ENCODE measurements around the gene PPP6R2. TPM values are rescaled to one million over a fixed set of nuclear protein-coding genes. Genes with fewer than 3 reads are reported as not detected.

PPP6R2 gene
- total and polyA plus RNA-seq, 2 donors = 45.4 to 45.7 TPM

DNA sequence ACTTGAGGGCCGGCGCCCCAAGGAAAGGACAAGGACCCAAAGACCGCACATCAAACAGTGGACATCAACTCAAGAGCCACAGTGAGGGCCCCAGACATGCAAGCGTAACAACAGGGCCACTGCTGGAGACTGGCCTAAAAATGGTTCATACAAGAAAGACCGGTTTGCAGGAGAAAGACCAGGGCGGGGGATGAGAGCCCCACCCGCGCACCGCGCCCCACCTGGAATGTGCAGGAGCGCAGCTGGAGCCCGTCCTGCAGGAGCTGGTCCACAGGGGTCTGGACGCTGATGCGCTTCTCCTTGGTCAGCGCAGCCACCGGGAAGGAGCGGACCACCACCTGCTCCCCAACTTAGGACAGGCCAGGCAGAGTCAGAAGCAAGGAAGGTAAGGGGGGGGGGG is 117.8 kb downstream of the PPP6R2 start:
- Histone ChIP-seq H3K4me3 (ENCODE audit: low read length in 2 of 2) (no peak overlapping the region), H3K9me3 (ENCODE audit: control insufficient read depth in 2 of 2, insufficient read depth in 1 of 2, low read length in 1 of 2) (no peaks in the 10 kb centered on the region), H3K4me1 (ENCODE audit: control insufficient read depth in 2 of 2, insufficient read depth in 2 of 2, low read length in 2 of 2) (no peaks in the 10 kb centered on the region), H3K27ac (ENCODE audit: low read depth in 1 of 2, low read length in 1 of 2) (no peak overlapping the region), H3K36me3 (ENCODE audit: control insufficient read depth in 2 of 2, insufficient read depth in 2 of 2, low read length in 1 of 2) (peaks cover 97 to 100% of the 10 kb centered on the region in 2 donors), H3K27me3 (ENCODE audit: control insufficient read depth in 2 of 2, insufficient read depth in 1 of 2, low read length in 1 of 2) (no peaks in the 10 kb centered on the region)
- no peak for DNase-seq (ENCODE audit: low read depth in 6 of 9, low spot score in 9 of 9)
- 96% methylated on average over 17 of the region's 17 CpGs for WGBS

GRCh38 chr22:50461536-50461935 is 118.4 kb downstream of the PPP6R2 start:
- Histone ChIP-seq H3K4me3 (ENCODE audit: low read length in 2 of 2) (no peak overlapping the region), H3K27me3 (ENCODE audit: control insufficient read depth in 2 of 2, insufficient read depth in 1 of 2, low read length in 1 of 2) (no peaks in the 10 kb centered on the region), H3K9me3 (ENCODE audit: control insufficient read depth in 2 of 2, insufficient read depth in 1 of 2, low read length in 1 of 2) (no peaks in the 10 kb centered on the region), H3K4me1 (ENCODE audit: control insufficient read depth in 2 of 2, insufficient read depth in 2 of 2, low read length in 2 of 2) (peaks cover 0 to 3% of the 10 kb centered on the region in 2 donors), H3K27ac (ENCODE audit: low read depth in 1 of 2, low read length in 1 of 2) (no peak overlapping the region), H3K36me3 (ENCODE audit: control insufficient read depth in 2 of 2, insufficient read depth in 2 of 2, low read length in 1 of 2) (peaks cover 98 to 100% of the 10 kb centered on the region in 2 donors)
- WGBS = 98% methylated on average over 26 of the region's 26 CpGs
- DNase-seq (ENCODE audit: low read depth in 6 of 9, low spot score in 9 of 9) = no peak

GRCh38 chr22:50461979-50462540 is 118.9 kb downstream of the PPP6R2 start:
- H3K27ac ChIP-seq (ENCODE audit: low read depth in 1 of 2, low read length in 1 of 2) = no peak overlapping the region
- 98% methylated on average over 30 of the region's 30 CpGs for WGBS

GRCh38 chr22:50463188-50463900 is 120.2 kb downstream of the PPP6R2 start:
- H3K36me3 ChIP-seq (ENCODE audit: control insufficient read depth in 2 of 2, insufficient read depth in 2 of 2, low read length in 1 of 2) = peaks cover 97 to 99% of the 10 kb centered on the region in 2 donors
- DNase-seq (ENCODE audit: low read depth in 6 of 9, low spot score in 9 of 9) = no peak
- peaks cover 10 to 21% of the 10 kb centered on the region in 2 donors for H3K4me1 ChIP-seq (ENCODE audit: control insufficient read depth in 2 of 2, insufficient read depth in 2 of 2, low read length in 2 of 2)
- no peak overlapping the region for H3K27ac ChIP-seq (ENCODE audit: low read depth in 1 of 2, low read length in 1 of 2)
- H3K9me3 ChIP-seq (ENCODE audit: control insufficient read depth in 2 of 2, insufficient read depth in 1 of 2, low read length in 1 of 2) = no peaks in the 10 kb centered on the region
- 98% methylated on average over 28 of the region's 28 CpGs for WGBS
- H3K4me3 ChIP-seq (ENCODE audit: low read length in 2 of 2) = no peak overlapping the region
- no peaks in the 10 kb centered on the region for H3K27me3 ChIP-seq (ENCODE audit: control insufficient read depth in 2 of 2, insufficient read depth in 1 of 2, low read length in 1 of 2)

More at GRCh38 chr22:50461979-50462540, 118.9 kb downstream of the PPP6R2 start:
- peaks cover 98 to 100% of the 10 kb centered on the region in 2 donors for H3K36me3 ChIP-seq (ENCODE audit: control insufficient read depth in 2 of 2, insufficient read depth in 2 of 2, low read length in 1 of 2)
- H3K4me1 ChIP-seq (ENCODE audit: control insufficient read depth in 2 of 2, insufficient read depth in 2 of 2, low read length in 2 of 2) = peaks cover 0 to 8% of the 10 kb centered on the region in 2 donors
- H3K9me3 ChIP-seq (ENCODE audit: control insufficient read depth in 2 of 2, insufficient read depth in 1 of 2, low read length in 1 of 2) = no peaks in the 10 kb centered on the region
- no peak overlapping the region for H3K4me3 ChIP-seq (ENCODE audit: low read length in 2 of 2)
- DNase-seq (ENCODE audit: low read depth in 6 of 9, low spot score in 9 of 9) = no peak
- no peaks in the 10 kb centered on the region for H3K27me3 ChIP-seq (ENCODE audit: control insufficient read depth in 2 of 2, insufficient read depth in 1 of 2, low read length in 1 of 2)

- H3K4me3 ChIP-seq (ENCODE audit: low read length in 2 of 2) = no peak overlapping the region
- H3K9me3 ChIP-seq (ENCODE audit: control insufficient read depth in 2 of 2, insufficient read depth in 1 of 2, low read length in 1 of 2) = no peaks in the 10 kb centered on the region
- DNase-seq (ENCODE audit: low read depth in 6 of 9, low spot score in 9 of 9) = no peak
- H3K4me1 ChIP-seq (ENCODE audit: control insufficient read depth in 2 of 2, insufficient read depth in 2 of 2, low read length in 2 of 2) = peaks cover 20 to 32% of the 10 kb centered on the region in 2 donors
- peaks cover 86 to 88% of the 10 kb centered on the region in 2 donors for H3K36me3 ChIP-seq (ENCODE audit: control insufficient read depth in 2 of 2, insufficient read depth in 2 of 2, low read length in 1 of 2)
- 94% methylated on average over 24 of the region's 24 CpGs for WGBS
- H3K27ac ChIP-seq (ENCODE audit: low read depth in 1 of 2, low read length in 1 of 2) = no peak overlapping the region
- no peaks in the 10 kb centered on the region for H3K27me3 ChIP-seq (ENCODE audit: control insufficient read depth in 2 of 2, insufficient read depth in 1 of 2, low read length in 1 of 2)
Measured at GRCh38 chr22:50464451-50464850, 121.3 kb downstream of the PPP6R2 start.

GRCh38 chr22:50465066-50465930 is 122.2 kb downstream of the PPP6R2 start:
- Histone ChIP-seq H3K4me3 (ENCODE audit: low read length in 2 of 2) (no peak overlapping the region), H3K36me3 (ENCODE audit: control insufficient read depth in 2 of 2, insufficient read depth in 2 of 2, low read length in 1 of 2) (peaks cover 77 to 79% of the 10 kb centered on the region in 2 donors), H3K27ac (ENCODE audit: low read depth in 1 of 2, low read length in 1 of 2) (no peak overlapping the region), H3K4me1 (ENCODE audit: control insufficient read depth in 2 of 2, insufficient read depth in 2 of 2, low read length in 2 of 2) (peaks cover 22 to 41% of the 10 kb centered on the region in 2 donors), H3K27me3 (ENCODE audit: control insufficient read depth in 2 of 2, insufficient read depth in 1 of 2, low read length in 1 of 2) (no peaks in the 10 kb centered on the region), H3K9me3 (ENCODE audit: control insufficient read depth in 2 of 2, insufficient read depth in 1 of 2, low read length in 1 of 2) (peaks cover 0 to 3% of the 10 kb centered on the region in 2 donors)
- WGBS = 97% methylated on average over 30 of the region's 30 CpGs
- DNase-seq (ENCODE audit: low read depth in 6 of 9, low spot score in 9 of 9) = no peak

DNA sequence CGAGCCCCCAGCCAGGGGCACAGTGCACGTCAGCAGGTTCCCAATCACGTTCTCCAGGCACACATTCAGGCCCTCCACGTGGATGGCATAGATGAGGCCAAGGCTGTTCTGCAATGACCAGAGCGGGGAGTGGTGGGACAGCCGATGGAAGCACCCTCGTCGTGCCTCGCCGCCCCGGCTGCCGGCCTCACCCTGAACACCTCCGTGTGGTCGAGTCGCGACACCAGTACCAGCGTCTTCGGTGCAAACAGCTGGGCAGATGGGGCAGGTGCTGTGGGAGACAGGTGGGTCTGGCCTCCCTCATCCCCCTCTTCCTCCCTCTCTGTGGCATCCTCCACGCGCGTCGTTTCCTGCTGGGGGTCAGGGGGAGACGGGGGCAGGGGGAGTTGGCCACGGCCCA is 124.2 kb downstream of the PPP6R2 start:
- peak overlapping the region in 1 of 2 donors; percentile 54 for H3K27ac ChIP-seq (ENCODE audit: low read depth in 1 of 2, low read length in 1 of 2)
- no peaks in the 10 kb centered on the region for H3K27me3 ChIP-seq (ENCODE audit: control insufficient read depth in 2 of 2, insufficient read depth in 1 of 2, low read length in 1 of 2)
- H3K4me1 ChIP-seq (ENCODE audit: control insufficient read depth in 2 of 2, insufficient read depth in 2 of 2, low read length in 2 of 2) = peaks cover 42 to 61% of the 10 kb centered on the region in 2 donors
- WGBS = 44% methylated on average over 24 of the region's 24 CpGs
- no peak for DNase-seq (ENCODE audit: low read depth in 6 of 9, low spot score in 9 of 9)
- peaks cover 59 to 60% of the 10 kb centered on the region in 2 donors for H3K36me3 ChIP-seq (ENCODE audit: control insufficient read depth in 2 of 2, insufficient read depth in 2 of 2, low read length in 1 of 2)
- peaks cover 0 to 6% of the 10 kb centered on the region in 2 donors for H3K9me3 ChIP-seq (ENCODE audit: control insufficient read depth in 2 of 2, insufficient read depth in 1 of 2, low read length in 1 of 2)
- H3K4me3 ChIP-seq (ENCODE audit: low read length in 2 of 2) = no peak overlapping the region

DNA sequence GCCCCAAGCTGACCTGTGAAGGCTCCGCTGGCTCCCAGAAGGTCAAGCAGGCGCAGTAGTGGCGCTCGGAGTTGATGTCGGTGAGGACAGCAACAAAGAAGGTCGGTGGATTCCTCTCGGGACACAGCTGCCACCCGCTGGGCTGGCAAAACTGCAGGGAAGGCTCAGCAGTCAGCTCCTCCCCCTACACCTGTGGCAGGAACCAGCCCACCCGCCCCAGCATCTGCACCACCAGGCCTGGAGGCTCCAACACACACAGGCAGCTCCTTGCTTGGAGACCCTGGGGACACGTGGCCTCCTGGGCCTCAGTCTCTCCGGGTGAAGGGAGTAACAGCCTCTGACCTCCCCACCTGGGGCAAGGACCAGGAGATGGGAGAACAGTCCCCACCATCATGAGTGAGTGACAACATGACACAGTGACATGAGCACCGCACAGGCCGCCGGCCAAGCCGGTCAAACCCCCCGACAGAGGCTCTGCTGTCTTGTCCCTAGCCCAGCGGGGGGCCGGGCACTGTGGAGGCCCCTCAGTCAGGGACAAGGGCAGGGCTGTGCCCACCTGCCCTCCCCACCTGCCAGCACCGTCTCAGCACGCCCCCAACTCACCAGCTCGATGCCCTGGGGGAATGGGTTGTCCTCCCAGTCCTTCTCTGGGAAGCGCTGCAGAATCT is 124.8 kb downstream of the PPP6R2 start:
- peaks cover 53 to 55% of the 10 kb centered on the region in 2 donors for H3K36me3 ChIP-seq (ENCODE audit: control insufficient read depth in 2 of 2, insufficient read depth in 2 of 2, low read length in 1 of 2)
- H3K27me3 ChIP-seq (ENCODE audit: control insufficient read depth in 2 of 2, insufficient read depth in 1 of 2, low read length in 1 of 2) = no peaks in the 10 kb centered on the region
- H3K9me3 ChIP-seq (ENCODE audit: control insufficient read depth in 2 of 2, insufficient read depth in 1 of 2, low read length in 1 of 2) = peaks cover 0 to 6% of the 10 kb centered on the region in 2 donors
- H3K27ac ChIP-seq (ENCODE audit: low read depth in 1 of 2, low read length in 1 of 2) = peak overlapping the region; percentile 64 to 99
- WGBS = 71% methylated on average over 22 of the region's 22 CpGs
- peaks cover 48 to 67% of the 10 kb centered on the region in 2 donors for H3K4me1 ChIP-seq (ENCODE audit: control insufficient read depth in 2 of 2, insufficient read depth in 2 of 2, low read length in 2 of 2)
- H3K4me3 ChIP-seq (ENCODE audit: low read length in 2 of 2) = no peak overlapping the region
- DNase-seq (ENCODE audit: low read depth in 6 of 9, low spot score in 9 of 9) = peak in 2 of 9 donors; percentile 47 to 60

All from thymus (tissue), 11 donors.